GM23338 (cell line): ENCODE measurements around the gene SUCLG2. TPM values are rescaled to one million over a fixed set of nuclear protein-coding genes. Genes with fewer than 3 reads are reported as not detected.

ENCODE experiments used
- ATAC-seq: fragments of 200-7000 bp; cut with Tn5 transposase; 3 replicates; pipeline ENCODE4 v1.9.1; 2020
- DNase-seq: peaks from one replicate; pipeline ENCODE4 v3.0.0-alpha.2; 2015; ENCODE audit warnings: low spot score
- H2AFZ ChIP-seq: fragments of 200-600 bp; sonication (generic); 2 replicates; pipeline ENCODE4 v1.8.0; 2016; ENCODE audit warnings: antibody characterized with exemption, mild to moderate bottlenecking, moderate library complexity
- H3F3A ChIP-seq: fragments of 200-600 bp; sonication (generic); replicated peaks from 2 replicates; pipeline ENCODE4 v1.8.0; 2017; ENCODE audit warnings: antibody characterized with exemption, mixed run types, low read depth
- H3K27ac ChIP-seq: fragments of 200-600 bp; sonication (generic); 2 replicates; pipeline ENCODE4 v1.6.1; 2016; ENCODE audit warnings: low read depth
- H3K27me3 ChIP-seq: fragments of 200-600 bp; sonication (generic); 2 replicates; pipeline ENCODE4 v1.8.0; 2016; ENCODE audit warnings: mild to moderate bottlenecking, mixed run types, moderate library complexity; ENCODE audit not compliant: insufficient read depth
- H3K36me3 ChIP-seq: fragments of 200-600 bp; sonication (generic); 2 replicates; pipeline ENCODE4 v1.8.0; 2016; ENCODE audit warnings: mild to moderate bottlenecking; ENCODE audit not compliant: insufficient read depth
- H3K4me1 ChIP-seq: fragments of 200-600 bp; sonication (generic); 2 replicates; pipeline ENCODE4 v1.8.0; 2016; ENCODE audit warnings: mild to moderate bottlenecking, moderate library complexity; ENCODE audit not compliant: insufficient read depth
- H3K4me2 ChIP-seq: fragments of 200-600 bp; sonication (generic); 2 replicates; pipeline ENCODE4 v1.7.1; 2017; ENCODE audit warnings: mixed run types
- H3K4me3 ChIP-seq: fragments of 200-600 bp; sonication (generic); 2 replicates; pipeline ENCODE4 v1.6.1; 2016; ENCODE audit warnings: mixed run types
- H3K79me2 ChIP-seq: fragments of 200-600 bp; sonication (generic); replicated peaks from 2 replicates; pipeline ENCODE4 v1.8.0; 2017; ENCODE audit warnings: mild to moderate bottlenecking; ENCODE audit not compliant: insufficient read depth
- H3K9me2 ChIP-seq: fragments of 200-600 bp; sonication (generic); 2 replicates; pipeline ENCODE4 v1.8.0; 2017; ENCODE audit not compliant: insufficient read depth
- H4K20me1 ChIP-seq: fragments of 200-600 bp; sonication (generic); replicated peaks from 2 replicates; pipeline ENCODE4 v1.8.0; 2017; ENCODE audit warnings: mild to moderate bottlenecking; ENCODE audit not compliant: insufficient read depth
- H3K27ac Mint-ChIP-seq: 2 replicates; pipeline ENCODE4 v1.8.0; 2020; ENCODE audit warnings: inconsistent platforms, mild to moderate bottlenecking, moderate library complexity, mixed read lengths
- H3K27me3 Mint-ChIP-seq: 3 replicates; pipeline ENCODE4 v1.8.0; 2022; ENCODE audit warnings: low read depth, mild to moderate bottlenecking, moderate library complexity, mixed read lengths, inconsistent platforms; ENCODE audit not compliant: insufficient read depth, poor library complexity
- H3K36me3 Mint-ChIP-seq: 3 replicates; pipeline ENCODE4 v1.8.0; 2021; ENCODE audit warnings: low read depth, mild to moderate bottlenecking, inconsistent platforms, moderate library complexity, mixed read lengths
- H3K4me1 Mint-ChIP-seq: 3 replicates; pipeline ENCODE4 v1.8.0; 2020; ENCODE audit warnings: mild to moderate bottlenecking, inconsistent platforms, mixed read lengths
- H3K4me3 Mint-ChIP-seq: 3 replicates; pipeline ENCODE4 v1.8.0; 2021; ENCODE audit warnings: moderate library complexity, mild to moderate bottlenecking, inconsistent platforms, mixed read lengths
- H3K9me3 Mint-ChIP-seq: 3 replicates; pipeline ENCODE4 v1.8.0; 2020; ENCODE audit warnings: moderate library complexity, mild to moderate bottlenecking, inconsistent platforms, mixed read lengths
- CREB1 ChIP-seq: fragments of 250-450 bp; sonication (Bioruptor Pico); IDR thresholded peaks from 2 replicates; pipeline ENCODE4 v1.5.0; 2020; ENCODE audit warnings: low read depth, mild to moderate bottlenecking, moderate library complexity
- EZH2 ChIP-seq: fragments of 200-600 bp; sonication (generic); IDR thresholded peaks from one replicate; pipeline ENCODE4 v1.8.0; 2017; ENCODE audit warnings: antibody characterized with exemption, mild to moderate bottlenecking, low read depth; ENCODE audit not compliant: unreplicated experiment
- EZH2phosphoT487 ChIP-seq: fragments of 200-600 bp; sonication (generic); IDR thresholded peaks from one replicate; pipeline ENCODE4 v1.8.1; 2018; ENCODE audit warnings: antibody characterized with exemption; ENCODE audit not compliant: unreplicated experiment
- JUNB ChIP-seq: IDR thresholded peaks from one replicate; pipeline ENCODE4 v1.6.1; 2016; ENCODE audit warnings: antibody characterized with exemption; ENCODE audit not compliant: unreplicated experiment
- NANOG ChIP-seq: IDR thresholded peaks from 2 replicates; pipeline ENCODE4 v1.6.1; 2016; ENCODE audit warnings: antibody characterized with exemption, borderline replicate concordance
- STAT1 ChIP-seq: IDR thresholded peaks from one replicate; pipeline ENCODE4 v1.6.1; 2016; ENCODE audit warnings: antibody characterized with exemption; ENCODE audit not compliant: unreplicated experiment
- ZNF114 ChIP-seq: fragments of 250-450 bp; sonication (Bioruptor Pico); IDR thresholded peaks from 2 replicates; pipeline ENCODE4 v1.5.0; 2020; ENCODE audit warnings: mild to moderate bottlenecking, moderate library complexity
- polyA plus RNA-seq: library from polyadenylated mRNA; unstranded; fragments of >200 nt; fragmentation: Nextera tagmentation; extraction: Ambion mirVana; gene quantifications from 2 replicates; pipeline ENCODE4 v1.2.1, GENCODE V29; 2016
- total RNA-seq: library from RNA; depleted of rRNA; stranded (reverse); fragments of >200 nt; shearing (Covaris generic); gene quantifications from 2 replicates; pipeline ENCODE4 v1.2.3, GENCODE V29; 2014
- TF ChIP-seq, protein P1 (sequence below): IDR thresholded peaks from one replicate; pipeline ENCODE4 v1.6.1; 2018; ENCODE audit warnings: antibody characterized with exemption; ENCODE audit not compliant: unreplicated experiment
- TF ChIP-seq, protein P2 (sequence below): IDR thresholded peaks from 2 replicates; pipeline ENCODE4 v1.6.1; 2016; ENCODE audit warnings: antibody characterized with exemption
- TF ChIP-seq, protein P3 (sequence below): fragments of 250-450 bp; sonication (Bioruptor Pico); IDR thresholded peaks from 2 replicates; pipeline ENCODE4 v1.5.0; 2020; ENCODE audit warnings: mild to moderate bottlenecking, moderate library complexity

SUCLG2 gene
- total and polyA plus RNA-seq, 2 experiments from 2014 or later: 29.3 to 39.0 TPM

DNA sequence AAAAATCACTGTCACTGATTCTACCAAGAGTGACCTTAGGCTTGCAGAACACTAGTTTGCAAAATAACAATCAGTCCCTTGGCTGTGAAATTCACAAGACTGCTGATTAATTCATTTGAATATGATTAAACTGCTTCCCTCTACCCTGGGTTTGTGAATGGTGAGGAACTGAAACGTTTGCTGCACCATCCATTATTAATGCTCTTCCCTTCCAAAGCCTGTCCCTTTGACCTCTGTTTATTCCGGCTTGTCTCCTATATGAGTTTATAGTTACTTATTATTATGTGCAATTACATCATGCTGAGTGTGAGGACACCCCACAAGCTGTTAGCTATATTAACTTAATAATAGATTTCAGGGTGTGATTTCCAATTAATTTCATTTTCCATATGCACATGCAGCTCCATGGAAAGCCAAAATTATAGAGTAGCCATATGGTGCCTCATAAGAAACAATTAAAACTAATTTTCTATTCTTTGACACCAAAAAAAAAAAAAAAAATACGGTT lies 96.5 kb downstream of the SUCLG2 start:
- Histone ChIP-seq H3K4me3 (no peak overlapping the region), H3K27me3 (no peaks in the 10 kb centered on the region), H3F3A (no peaks in the 10 kb centered on the region), H3K4me2 (no peak overlapping the region), H4K20me1 (0 out of 2 replicates have a peak, but pooled peaks cover under 1% of the 10 kb centered on the region), H3K4me1 (no peaks in the 10 kb centered on the region), H3K27ac (no peak overlapping the region), H3K79me2 (no peaks in the 10 kb centered on the region), H3K9me2 (no peaks in the 10 kb centered on the region), H3K36me3 (no peaks in the 10 kb centered on the region), H2AFZ (no peak overlapping the region)
- H3K4me1 Mint-ChIP-seq: peaks cover 6% of the 10 kb centered on the region; the same call in 2 of the 3 replicates
- no peaks in the 10 kb centered on the region for H3K9me3 Mint-ChIP-seq
- ATAC-seq (no peak), DNase-seq (no peak)
- no peaks in the 10 kb centered on the region for H3K36me3 Mint-ChIP-seq
- peaks cover 2% of the 10 kb centered on the region for H3K27me3 Mint-ChIP-seq
- no peak overlapping the region for H3K4me3 Mint-ChIP-seq
- no peak overlapping the region for H3K27ac Mint-ChIP-seq
- TF ChIP-seq EZH2 (no peak), ZNF114 (CRISPR knock-in tag) (no peak), EZH2phosphoT487 (no peak), STAT1 (no peak), NANOG (no peak), JUNB (no peak), CREB1 (CRISPR knock-in tag) (no peak)
- TF ChIP-seq, protein P1, sequence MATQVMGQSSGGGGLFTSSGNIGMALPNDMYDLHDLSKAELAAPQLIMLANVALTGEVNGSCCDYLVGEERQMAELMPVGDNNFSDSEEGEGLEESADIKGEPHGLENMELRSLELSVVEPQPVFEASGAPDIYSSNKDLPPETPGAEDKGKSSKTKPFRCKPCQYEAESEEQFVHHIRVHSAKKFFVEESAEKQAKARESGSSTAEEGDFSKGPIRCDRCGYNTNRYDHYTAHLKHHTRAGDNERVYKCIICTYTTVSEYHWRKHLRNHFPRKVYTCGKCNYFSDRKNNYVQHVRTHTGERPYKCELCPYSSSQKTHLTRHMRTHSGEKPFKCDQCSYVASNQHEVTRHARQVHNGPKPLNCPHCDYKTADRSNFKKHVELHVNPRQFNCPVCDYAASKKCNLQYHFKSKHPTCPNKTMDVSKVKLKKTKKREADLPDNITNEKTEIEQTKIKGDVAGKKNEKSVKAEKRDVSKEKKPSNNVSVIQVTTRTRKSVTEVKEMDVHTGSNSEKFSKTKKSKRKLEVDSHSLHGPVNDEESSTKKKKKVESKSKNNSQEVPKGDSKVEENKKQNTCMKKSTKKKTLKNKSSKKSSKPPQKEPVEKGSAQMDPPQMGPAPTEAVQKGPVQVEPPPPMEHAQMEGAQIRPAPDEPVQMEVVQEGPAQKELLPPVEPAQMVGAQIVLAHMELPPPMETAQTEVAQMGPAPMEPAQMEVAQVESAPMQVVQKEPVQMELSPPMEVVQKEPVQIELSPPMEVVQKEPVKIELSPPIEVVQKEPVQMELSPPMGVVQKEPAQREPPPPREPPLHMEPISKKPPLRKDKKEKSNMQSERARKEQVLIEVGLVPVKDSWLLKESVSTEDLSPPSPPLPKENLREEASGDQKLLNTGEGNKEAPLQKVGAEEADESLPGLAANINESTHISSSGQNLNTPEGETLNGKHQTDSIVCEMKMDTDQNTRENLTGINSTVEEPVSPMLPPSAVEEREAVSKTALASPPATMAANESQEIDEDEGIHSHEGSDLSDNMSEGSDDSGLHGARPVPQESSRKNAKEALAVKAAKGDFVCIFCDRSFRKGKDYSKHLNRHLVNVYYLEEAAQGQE: no peak
- TF ChIP-seq, protein P2, sequence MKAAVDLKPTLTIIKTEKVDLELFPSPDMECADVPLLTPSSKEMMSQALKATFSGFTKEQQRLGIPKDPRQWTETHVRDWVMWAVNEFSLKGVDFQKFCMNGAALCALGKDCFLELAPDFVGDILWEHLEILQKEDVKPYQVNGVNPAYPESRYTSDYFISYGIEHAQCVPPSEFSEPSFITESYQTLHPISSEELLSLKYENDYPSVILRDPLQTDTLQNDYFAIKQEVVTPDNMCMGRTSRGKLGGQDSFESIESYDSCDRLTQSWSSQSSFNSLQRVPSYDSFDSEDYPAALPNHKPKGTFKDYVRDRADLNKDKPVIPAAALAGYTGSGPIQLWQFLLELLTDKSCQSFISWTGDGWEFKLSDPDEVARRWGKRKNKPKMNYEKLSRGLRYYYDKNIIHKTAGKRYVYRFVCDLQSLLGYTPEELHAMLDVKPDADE: no peak
- TF ChIP-seq, protein P3, sequence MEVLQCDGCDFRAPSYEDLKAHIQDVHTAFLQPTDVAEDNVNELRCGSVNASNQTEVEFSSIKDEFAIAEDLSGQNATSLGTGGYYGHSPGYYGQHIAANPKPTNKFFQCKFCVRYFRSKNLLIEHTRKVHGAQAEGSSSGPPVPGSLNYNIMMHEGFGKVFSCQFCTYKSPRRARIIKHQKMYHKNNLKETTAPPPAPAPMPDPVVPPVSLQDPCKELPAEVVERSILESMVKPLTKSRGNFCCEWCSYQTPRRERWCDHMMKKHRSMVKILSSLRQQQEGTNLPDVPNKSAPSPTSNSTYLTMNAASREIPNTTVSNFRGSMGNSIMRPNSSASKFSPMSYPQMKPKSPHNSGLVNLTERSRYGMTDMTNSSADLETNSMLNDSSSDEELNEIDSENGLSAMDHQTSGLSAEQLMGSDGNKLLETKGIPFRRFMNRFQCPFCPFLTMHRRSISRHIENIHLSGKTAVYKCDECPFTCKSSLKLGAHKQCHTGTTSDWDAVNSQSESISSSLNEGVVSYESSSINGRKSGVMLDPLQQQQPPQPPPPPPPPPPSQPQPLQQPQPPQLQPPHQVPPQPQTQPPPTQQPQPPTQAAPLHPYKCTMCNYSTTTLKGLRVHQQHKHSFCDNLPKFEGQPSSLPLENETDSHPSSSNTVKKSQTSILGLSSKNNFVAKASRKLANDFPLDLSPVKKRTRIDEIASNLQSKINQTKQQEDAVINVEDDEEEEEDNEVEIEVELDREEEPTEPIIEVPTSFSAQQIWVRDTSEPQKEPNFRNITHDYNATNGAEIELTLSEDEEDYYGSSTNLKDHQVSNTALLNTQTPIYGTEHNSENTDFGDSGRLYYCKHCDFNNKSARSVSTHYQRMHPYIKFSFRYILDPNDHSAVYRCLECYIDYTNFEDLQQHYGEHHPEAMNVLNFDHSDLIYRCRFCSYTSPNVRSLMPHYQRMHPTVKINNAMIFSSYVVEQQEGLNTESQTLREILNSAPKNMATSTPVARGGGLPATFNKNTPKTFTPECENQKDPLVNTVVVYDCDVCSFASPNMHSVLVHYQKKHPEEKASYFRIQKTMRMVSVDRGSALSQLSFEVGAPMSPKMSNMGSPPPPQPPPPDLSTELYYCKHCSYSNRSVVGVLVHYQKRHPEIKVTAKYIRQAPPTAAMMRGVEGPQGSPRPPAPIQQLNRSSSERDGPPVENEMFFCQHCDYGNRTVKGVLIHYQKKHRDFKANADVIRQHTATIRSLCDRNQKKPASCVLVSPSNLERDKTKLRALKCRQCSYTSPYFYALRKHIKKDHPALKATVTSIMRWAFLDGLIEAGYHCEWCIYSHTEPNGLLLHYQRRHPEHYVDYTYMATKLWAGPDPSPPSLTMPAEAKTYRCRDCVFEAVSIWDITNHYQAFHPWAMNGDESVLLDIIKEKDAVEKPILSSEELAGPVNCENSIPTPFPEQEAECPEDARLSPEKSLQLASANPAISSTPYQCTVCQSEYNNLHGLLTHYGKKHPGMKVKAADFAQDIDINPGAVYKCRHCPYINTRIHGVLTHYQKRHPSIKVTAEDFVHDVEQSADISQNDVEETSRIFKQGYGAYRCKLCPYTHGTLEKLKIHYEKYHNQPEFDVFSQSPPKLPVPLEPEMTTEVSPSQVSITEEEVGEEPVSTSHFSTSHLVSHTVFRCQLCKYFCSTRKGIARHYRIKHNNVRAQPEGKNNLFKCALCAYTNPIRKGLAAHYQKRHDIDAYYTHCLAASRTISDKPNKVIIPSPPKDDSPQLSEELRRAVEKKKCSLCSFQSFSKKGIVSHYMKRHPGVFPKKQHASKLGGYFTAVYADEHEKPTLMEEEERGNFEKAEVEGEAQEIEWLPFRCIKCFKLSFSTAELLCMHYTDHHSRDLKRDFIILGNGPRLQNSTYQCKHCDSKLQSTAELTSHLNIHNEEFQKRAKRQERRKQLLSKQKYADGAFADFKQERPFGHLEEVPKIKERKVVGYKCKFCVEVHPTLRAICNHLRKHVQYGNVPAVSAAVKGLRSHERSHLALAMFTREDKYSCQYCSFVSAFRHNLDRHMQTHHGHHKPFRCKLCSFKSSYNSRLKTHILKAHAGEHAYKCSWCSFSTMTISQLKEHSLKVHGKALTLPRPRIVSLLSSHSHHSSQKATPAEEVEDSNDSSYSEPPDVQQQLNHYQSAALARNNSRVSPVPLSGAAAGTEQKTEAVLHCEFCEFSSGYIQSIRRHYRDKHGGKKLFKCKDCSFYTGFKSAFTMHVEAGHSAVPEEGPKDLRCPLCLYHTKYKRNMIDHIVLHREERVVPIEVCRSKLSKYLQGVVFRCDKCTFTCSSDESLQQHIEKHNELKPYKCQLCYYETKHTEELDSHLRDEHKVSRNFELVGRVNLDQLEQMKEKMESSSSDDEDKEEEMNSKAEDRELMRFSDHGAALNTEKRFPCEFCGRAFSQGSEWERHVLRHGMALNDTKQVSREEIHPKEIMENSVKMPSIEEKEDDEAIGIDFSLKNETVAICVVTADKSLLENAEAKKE (CRISPR knock-in tag): no peak
